Prostate gland (tissue), 2 donors: Measurements from ENCODE around the gene FAM83F.

Experiments
- POLR2A ChIP-seq: fragments of 450-650 bp; IDR thresholded peaks from one replicate; pipeline ENCODE4 v1.6.1; 2016; ENCODE audit warnings: antibody characterized with exemption, mild to moderate bottlenecking
- POLR2AphosphoS5 ChIP-seq: sonication (generic); formaldehyde crosslinking; IDR thresholded peaks from one replicate; pipeline ENCODE4 v1.6.1; 2017; ENCODE audit warnings: antibody characterized with exemption
- TF ChIP-seq, protein P1 (sequence below), 4 experiments: fragments of 200-600 bp in 2 of 4; fragments of 450-650 bp in 2 of 4; sonication (generic) in 2 of 4; IDR thresholded peaks; 1 replicate in 3 of 4; 2 replicates in 1 of 4; pipeline ENCODE4 v1.5.1; 2016 to 2019; ENCODE audit warnings: antibody characterized with exemption in 4 of 4, mild to moderate bottlenecking in 2 of 4, moderate library complexity in 2 of 4

- TF ChIP-seq, protein P1, sequence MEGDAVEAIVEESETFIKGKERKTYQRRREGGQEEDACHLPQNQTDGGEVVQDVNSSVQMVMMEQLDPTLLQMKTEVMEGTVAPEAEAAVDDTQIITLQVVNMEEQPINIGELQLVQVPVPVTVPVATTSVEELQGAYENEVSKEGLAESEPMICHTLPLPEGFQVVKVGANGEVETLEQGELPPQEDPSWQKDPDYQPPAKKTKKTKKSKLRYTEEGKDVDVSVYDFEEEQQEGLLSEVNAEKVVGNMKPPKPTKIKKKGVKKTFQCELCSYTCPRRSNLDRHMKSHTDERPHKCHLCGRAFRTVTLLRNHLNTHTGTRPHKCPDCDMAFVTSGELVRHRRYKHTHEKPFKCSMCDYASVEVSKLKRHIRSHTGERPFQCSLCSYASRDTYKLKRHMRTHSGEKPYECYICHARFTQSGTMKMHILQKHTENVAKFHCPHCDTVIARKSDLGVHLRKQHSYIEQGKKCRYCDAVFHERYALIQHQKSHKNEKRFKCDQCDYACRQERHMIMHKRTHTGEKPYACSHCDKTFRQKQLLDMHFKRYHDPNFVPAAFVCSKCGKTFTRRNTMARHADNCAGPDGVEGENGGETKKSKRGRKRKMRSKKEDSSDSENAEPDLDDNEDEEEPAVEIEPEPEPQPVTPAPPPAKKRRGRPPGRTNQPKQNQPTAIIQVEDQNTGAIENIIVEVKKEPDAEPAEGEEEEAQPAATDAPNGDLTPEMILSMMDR (IDR thresholded peaks at IDR 0.05) = no peak
- TF ChIP-seq POLR2AphosphoS5 (no peak), POLR2A (no peak)
Measured at GRCh38 chr22:40009951-40010671, 15.4 kb downstream of the FAM83F start.
